Mammary epithelial cell (primary cell): ENCODE data around the gene MLH1.

Experiments
- EZH2 ChIP-seq: IDR thresholded peaks from 2 replicates; pipeline ENCODE4 v1.6.1; 2012; ENCODE audit warnings: low read length, inconsistent platforms, borderline replicate concordance
- TF ChIP-seq, protein P1 (sequence below), 2 donors: IDR thresholded peaks in 1 of 2; conservative IDR thresholded peaks in 1 of 2; 2 replicates each; pipeline ENCODE4 v1.5.1; 2011 to 2012; ENCODE audit warnings: inconsistent platforms in 2 of 2, low read length in 2 of 2, mild to moderate bottlenecking in 2 of 2, control low read depth in 1 of 2, low read depth in 1 of 2; ENCODE audit not compliant: insufficient read depth in 1 of 2; ENCODE audit errors: extremely low read depth in 1 of 2

DNA sequence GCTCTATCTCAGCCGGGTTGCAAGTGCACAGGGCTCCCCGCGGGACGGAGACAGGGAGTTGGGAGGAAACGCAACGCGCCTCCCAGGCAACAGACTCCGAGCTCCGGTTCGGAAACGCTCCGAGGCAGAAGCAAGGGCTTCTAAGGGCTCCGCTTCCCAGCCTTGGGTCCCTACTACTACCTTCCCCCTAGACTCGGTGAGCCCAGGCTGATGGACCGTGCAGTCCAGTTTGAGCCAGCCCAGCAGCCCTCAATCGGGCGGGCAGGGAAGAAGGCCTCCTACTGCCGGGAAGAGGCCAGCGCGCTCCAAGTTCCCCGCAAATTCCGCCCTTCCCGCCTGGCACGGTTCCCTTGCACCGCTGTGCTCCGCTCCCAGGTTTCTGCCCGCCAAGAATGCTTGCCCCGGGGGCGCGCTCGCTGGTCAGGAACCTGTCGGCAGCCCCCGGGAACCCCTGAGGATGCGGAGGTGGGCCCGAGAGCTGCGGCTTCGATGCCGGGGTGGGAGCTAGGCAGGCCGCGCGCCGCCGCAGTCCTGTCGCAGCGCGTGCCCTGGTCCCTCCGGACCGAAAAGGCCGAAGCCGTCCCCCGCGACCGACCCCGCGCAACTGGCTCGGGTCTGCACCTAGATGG, 49.2 kb upstream of the MLH1 start:
- TF ChIP-seq, protein P1, sequence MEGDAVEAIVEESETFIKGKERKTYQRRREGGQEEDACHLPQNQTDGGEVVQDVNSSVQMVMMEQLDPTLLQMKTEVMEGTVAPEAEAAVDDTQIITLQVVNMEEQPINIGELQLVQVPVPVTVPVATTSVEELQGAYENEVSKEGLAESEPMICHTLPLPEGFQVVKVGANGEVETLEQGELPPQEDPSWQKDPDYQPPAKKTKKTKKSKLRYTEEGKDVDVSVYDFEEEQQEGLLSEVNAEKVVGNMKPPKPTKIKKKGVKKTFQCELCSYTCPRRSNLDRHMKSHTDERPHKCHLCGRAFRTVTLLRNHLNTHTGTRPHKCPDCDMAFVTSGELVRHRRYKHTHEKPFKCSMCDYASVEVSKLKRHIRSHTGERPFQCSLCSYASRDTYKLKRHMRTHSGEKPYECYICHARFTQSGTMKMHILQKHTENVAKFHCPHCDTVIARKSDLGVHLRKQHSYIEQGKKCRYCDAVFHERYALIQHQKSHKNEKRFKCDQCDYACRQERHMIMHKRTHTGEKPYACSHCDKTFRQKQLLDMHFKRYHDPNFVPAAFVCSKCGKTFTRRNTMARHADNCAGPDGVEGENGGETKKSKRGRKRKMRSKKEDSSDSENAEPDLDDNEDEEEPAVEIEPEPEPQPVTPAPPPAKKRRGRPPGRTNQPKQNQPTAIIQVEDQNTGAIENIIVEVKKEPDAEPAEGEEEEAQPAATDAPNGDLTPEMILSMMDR (conservative IDR thresholded peaks at IDR 0.05 in 1 of 2, IDR thresholded peaks at IDR 0.05 in 1 of 2; ENCODE audit: extremely low read depth in 1 of 2, insufficient read depth in 1 of 2, low read depth in 1 of 2, low read length in 2 of 2), result no peak
- no peak for TF ChIP-seq EZH2
